GM23338 (cell line): ENCODE results near the gene SCAPER. TPM values are rescaled to one million over a fixed set of nuclear protein-coding genes. Genes with fewer than 3 reads are reported as not detected.

Source experiments
- ATAC-seq: fragments of 200-7000 bp; cut with Tn5 transposase; 3 replicates; pipeline ENCODE4 v1.9.1; 2020
- DNase-seq: peaks from one replicate; pipeline ENCODE4 v3.0.0-alpha.2; 2015; ENCODE audit warnings: low spot score
- H2AFZ ChIP-seq: fragments of 200-600 bp; sonication (generic); 2 replicates; pipeline ENCODE4 v1.8.0; 2016; ENCODE audit warnings: antibody characterized with exemption, mild to moderate bottlenecking, moderate library complexity
- H3F3A ChIP-seq: fragments of 200-600 bp; sonication (generic); replicated peaks from 2 replicates; pipeline ENCODE4 v1.8.0; 2017; ENCODE audit warnings: antibody characterized with exemption, mixed run types, low read depth
- H3K27ac ChIP-seq: fragments of 200-600 bp; sonication (generic); 2 replicates; pipeline ENCODE4 v1.6.1; 2016; ENCODE audit warnings: low read depth
- H3K27me3 ChIP-seq: fragments of 200-600 bp; sonication (generic); 2 replicates; pipeline ENCODE4 v1.8.0; 2016; ENCODE audit warnings: mild to moderate bottlenecking, mixed run types, moderate library complexity; ENCODE audit not compliant: insufficient read depth
- H3K36me3 ChIP-seq: fragments of 200-600 bp; sonication (generic); 2 replicates; pipeline ENCODE4 v1.8.0; 2016; ENCODE audit warnings: mild to moderate bottlenecking; ENCODE audit not compliant: insufficient read depth
- H3K4me1 ChIP-seq: fragments of 200-600 bp; sonication (generic); 2 replicates; pipeline ENCODE4 v1.8.0; 2016; ENCODE audit warnings: mild to moderate bottlenecking, moderate library complexity; ENCODE audit not compliant: insufficient read depth
- H3K4me2 ChIP-seq: fragments of 200-600 bp; sonication (generic); 2 replicates; pipeline ENCODE4 v1.7.1; 2017; ENCODE audit warnings: mixed run types
- H3K4me3 ChIP-seq: fragments of 200-600 bp; sonication (generic); 2 replicates; pipeline ENCODE4 v1.6.1; 2016; ENCODE audit warnings: mixed run types
- H3K79me2 ChIP-seq: fragments of 200-600 bp; sonication (generic); replicated peaks from 2 replicates; pipeline ENCODE4 v1.8.0; 2017; ENCODE audit warnings: mild to moderate bottlenecking; ENCODE audit not compliant: insufficient read depth
- H3K9me2 ChIP-seq: fragments of 200-600 bp; sonication (generic); 2 replicates; pipeline ENCODE4 v1.8.0; 2017; ENCODE audit not compliant: insufficient read depth
- H4K20me1 ChIP-seq: fragments of 200-600 bp; sonication (generic); replicated peaks from 2 replicates; pipeline ENCODE4 v1.8.0; 2017; ENCODE audit warnings: mild to moderate bottlenecking; ENCODE audit not compliant: insufficient read depth
- H3K27ac Mint-ChIP-seq: 2 replicates; pipeline ENCODE4 v1.8.0; 2020; ENCODE audit warnings: inconsistent platforms, mild to moderate bottlenecking, moderate library complexity, mixed read lengths
- H3K27me3 Mint-ChIP-seq: 3 replicates; pipeline ENCODE4 v1.8.0; 2022; ENCODE audit warnings: low read depth, mild to moderate bottlenecking, moderate library complexity, mixed read lengths, inconsistent platforms; ENCODE audit not compliant: insufficient read depth, poor library complexity
- H3K36me3 Mint-ChIP-seq: 3 replicates; pipeline ENCODE4 v1.8.0; 2021; ENCODE audit warnings: low read depth, mild to moderate bottlenecking, inconsistent platforms, moderate library complexity, mixed read lengths
- H3K4me1 Mint-ChIP-seq: 3 replicates; pipeline ENCODE4 v1.8.0; 2020; ENCODE audit warnings: mild to moderate bottlenecking, inconsistent platforms, mixed read lengths
- H3K4me3 Mint-ChIP-seq: 3 replicates; pipeline ENCODE4 v1.8.0; 2021; ENCODE audit warnings: moderate library complexity, mild to moderate bottlenecking, inconsistent platforms, mixed read lengths
- H3K9me3 Mint-ChIP-seq: 3 replicates; pipeline ENCODE4 v1.8.0; 2020; ENCODE audit warnings: moderate library complexity, mild to moderate bottlenecking, inconsistent platforms, mixed read lengths
- CREB1 ChIP-seq: fragments of 250-450 bp; sonication (Bioruptor Pico); IDR thresholded peaks from 2 replicates; pipeline ENCODE4 v1.5.0; 2020; ENCODE audit warnings: low read depth, mild to moderate bottlenecking, moderate library complexity
- ETS1 ChIP-seq: IDR thresholded peaks from 2 replicates; pipeline ENCODE4 v1.6.1; 2016; ENCODE audit warnings: antibody characterized with exemption
- EZH2 ChIP-seq: fragments of 200-600 bp; sonication (generic); IDR thresholded peaks from one replicate; pipeline ENCODE4 v1.8.0; 2017; ENCODE audit warnings: antibody characterized with exemption, mild to moderate bottlenecking, low read depth; ENCODE audit not compliant: unreplicated experiment
- EZH2phosphoT487 ChIP-seq: fragments of 200-600 bp; sonication (generic); IDR thresholded peaks from one replicate; pipeline ENCODE4 v1.8.1; 2018; ENCODE audit warnings: antibody characterized with exemption; ENCODE audit not compliant: unreplicated experiment
- JUNB ChIP-seq: IDR thresholded peaks from one replicate; pipeline ENCODE4 v1.6.1; 2016; ENCODE audit warnings: antibody characterized with exemption; ENCODE audit not compliant: unreplicated experiment
- NANOG ChIP-seq: IDR thresholded peaks from 2 replicates; pipeline ENCODE4 v1.6.1; 2016; ENCODE audit warnings: antibody characterized with exemption, borderline replicate concordance
- REST ChIP-seq: IDR thresholded peaks from one replicate; pipeline ENCODE4 v1.6.1; 2018; ENCODE audit warnings: antibody characterized with exemption; ENCODE audit not compliant: unreplicated experiment
- STAT1 ChIP-seq: IDR thresholded peaks from one replicate; pipeline ENCODE4 v1.6.1; 2016; ENCODE audit warnings: antibody characterized with exemption; ENCODE audit not compliant: unreplicated experiment
- ZNF331 ChIP-seq: fragments of 250-450 bp; sonication (Bioruptor Pico); IDR thresholded peaks from 2 replicates; pipeline ENCODE4 v1.5.0; 2020; ENCODE audit warnings: low read depth, mild to moderate bottlenecking, moderate library complexity
- ZNF462 ChIP-seq: fragments of 250-450 bp; sonication (Bioruptor Pico); IDR thresholded peaks from 2 replicates; pipeline ENCODE4 v1.5.0; 2020; ENCODE audit warnings: mild to moderate bottlenecking, moderate library complexity
- polyA plus RNA-seq: library from polyadenylated mRNA; unstranded; fragments of >200 nt; fragmentation: Nextera tagmentation; extraction: Ambion mirVana; gene quantifications from 2 replicates; pipeline ENCODE4 v1.2.1, GENCODE V29; 2016
- total RNA-seq: library from RNA; depleted of rRNA; stranded (reverse); fragments of >200 nt; shearing (Covaris generic); gene quantifications from 2 replicates; pipeline ENCODE4 v1.2.3, GENCODE V29; 2014

The SCAPER gene
- total and polyA plus RNA-seq, 2 experiments from 2014 or later = 9.1 to 17.6 TPM

GRCh38 chr15:76401285-76401684 is 503.9 kb downstream of the SCAPER start (continued):
- no peak for TF ChIP-seq ZNF331 (CRISPR knock-in tag)
- TF ChIP-seq JUNB = no peak
- no peak for TF ChIP-seq ETS1
- TF ChIP-seq NANOG = no peak
- TF ChIP-seq STAT1 = no peak
- no peak for TF ChIP-seq EZH2
- no peak for TF ChIP-seq REST

GRCh38 chr15:76398317-76399104 is 506.6 kb downstream of the SCAPER start:
- no peak for DNase-seq
- peaks cover 11% of the 10 kb centered on the region for H3K4me1 Mint-ChIP-seq
- TF ChIP-seq ZNF462 (CRISPR knock-in tag) = no peak
- no peak for TF ChIP-seq EZH2
- no peak for TF ChIP-seq NANOG
- TF ChIP-seq REST = no peak
- no peak for TF ChIP-seq EZH2phosphoT487
- TF ChIP-seq CREB1 (CRISPR knock-in tag) = no peak

More at GRCh38 chr15:76398317-76399104, 506.6 kb downstream of the SCAPER start:
- no peaks in the 10 kb centered on the region for H4K20me1 ChIP-seq
- peaks cover 22% of the 10 kb centered on the region for H3K4me1 ChIP-seq
- no peak overlapping the region for H3K4me2 ChIP-seq
- H3K4me3 ChIP-seq = no peak overlapping the region
- no peak overlapping the region for H3K27ac ChIP-seq
- H3F3A ChIP-seq = no peaks in the 10 kb centered on the region
- H3K27me3 ChIP-seq = no peaks in the 10 kb centered on the region
- no peaks in the 10 kb centered on the region; the same call in 1 of the 2 replicates for H3K9me2 ChIP-seq
- H3K79me2 ChIP-seq = no peaks in the 10 kb centered on the region
- Mint-ChIP-seq H3K9me3 (no peaks in the 10 kb centered on the region), H3K27ac (no peak overlapping the region), H3K36me3 (no peaks in the 10 kb centered on the region), H3K27me3 (peaks cover 1% of the 10 kb centered on the region), H3K4me3 (no peak overlapping the region)
- no peak overlapping the region for H2AFZ ChIP-seq
- no peak for ATAC-seq
- H3K36me3 ChIP-seq = no peaks in the 10 kb centered on the region
